HK-2 (cell line): ENCODE results near the gene FAM81A.

ENCODE experiments used
- DNase-seq: peaks from one replicate; pipeline ENCODE4 v3.0.0-alpha.2; 2018; ENCODE audit not compliant: unreplicated experiment

Gene FAM81A

DNA sequence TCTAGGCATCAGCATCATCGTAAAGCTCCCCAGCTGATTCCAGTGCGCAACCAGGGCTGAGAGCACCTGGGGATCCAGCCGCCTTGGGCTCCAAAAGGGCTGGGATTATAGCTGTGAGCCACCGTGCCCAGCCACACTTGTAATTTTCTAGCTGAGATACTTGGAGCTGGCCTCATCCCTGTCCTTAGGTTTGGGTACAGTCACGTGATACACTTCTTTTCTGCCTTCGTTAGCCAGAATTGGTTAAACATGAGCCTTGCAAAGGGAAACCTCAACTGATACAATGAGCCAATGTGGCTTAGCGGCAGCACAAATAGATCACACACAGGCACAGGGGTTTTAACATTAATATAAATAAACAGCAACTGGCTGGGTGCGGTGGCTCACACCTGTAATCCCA, 103.8 kb downstream of the FAM81A start:
- DNase-seq, result no peak

DNA sequence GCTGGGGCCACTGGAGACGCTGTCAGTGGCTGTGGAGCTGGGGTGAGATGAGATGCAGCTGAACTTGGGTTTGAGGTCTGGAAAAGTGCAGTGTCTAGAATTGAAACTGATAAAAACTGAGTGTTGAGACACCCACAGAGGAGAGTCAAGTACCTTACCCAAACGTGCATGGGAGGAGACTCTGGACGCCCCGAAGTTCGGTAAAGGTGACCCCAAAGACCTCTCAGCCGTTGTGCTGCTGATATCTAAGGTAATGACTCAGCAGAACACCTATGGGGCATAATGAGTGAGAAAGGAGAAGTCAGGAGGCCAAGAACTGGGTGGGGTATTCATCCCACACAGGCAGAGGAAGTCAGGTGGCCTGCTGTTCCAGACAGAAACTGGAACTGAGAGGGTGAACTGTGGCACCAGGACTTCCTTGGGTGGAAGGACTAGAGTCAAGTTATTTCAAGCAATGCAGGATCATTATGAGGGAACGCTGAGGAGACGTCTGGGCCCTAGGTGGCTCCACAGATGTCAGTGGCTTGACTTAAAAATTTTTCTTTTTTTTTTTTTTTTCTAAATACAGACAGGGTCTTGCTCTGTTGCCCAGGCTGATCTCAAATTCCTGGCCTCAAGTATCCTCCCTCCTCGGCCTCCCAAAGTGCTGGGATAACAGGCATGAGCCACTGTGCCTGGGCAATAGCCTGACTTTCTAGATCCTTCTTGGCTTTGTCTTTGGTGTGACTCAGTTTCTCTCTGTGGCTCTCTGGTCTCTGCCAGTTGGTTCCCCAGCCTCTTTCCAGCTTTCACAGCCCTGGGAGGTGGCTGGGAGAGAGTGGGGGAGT, 105.9 kb downstream of the FAM81A start:
- no peak for DNase-seq

DNA sequence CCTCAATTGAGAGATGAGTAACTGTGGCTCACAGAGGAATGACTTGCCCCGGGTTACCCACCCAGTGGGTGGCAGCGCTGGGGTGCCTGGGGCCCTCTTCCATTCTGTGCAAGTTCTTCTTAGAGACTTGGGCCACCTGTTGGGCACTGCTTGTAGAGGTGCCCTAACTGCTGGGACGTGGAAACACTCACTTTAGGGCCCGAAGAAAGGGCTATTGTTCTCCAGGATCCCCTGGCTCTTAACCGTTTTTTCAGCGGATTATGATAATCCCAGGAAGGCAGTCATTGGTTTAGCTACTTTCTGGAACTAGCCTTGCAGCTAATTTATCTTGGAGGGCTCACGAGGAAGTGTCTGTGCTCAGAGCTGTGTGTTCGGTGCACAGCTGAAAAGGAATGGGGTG, 107.6 kb downstream of the FAM81A start:
- DNase-seq, result no peak

DNA sequence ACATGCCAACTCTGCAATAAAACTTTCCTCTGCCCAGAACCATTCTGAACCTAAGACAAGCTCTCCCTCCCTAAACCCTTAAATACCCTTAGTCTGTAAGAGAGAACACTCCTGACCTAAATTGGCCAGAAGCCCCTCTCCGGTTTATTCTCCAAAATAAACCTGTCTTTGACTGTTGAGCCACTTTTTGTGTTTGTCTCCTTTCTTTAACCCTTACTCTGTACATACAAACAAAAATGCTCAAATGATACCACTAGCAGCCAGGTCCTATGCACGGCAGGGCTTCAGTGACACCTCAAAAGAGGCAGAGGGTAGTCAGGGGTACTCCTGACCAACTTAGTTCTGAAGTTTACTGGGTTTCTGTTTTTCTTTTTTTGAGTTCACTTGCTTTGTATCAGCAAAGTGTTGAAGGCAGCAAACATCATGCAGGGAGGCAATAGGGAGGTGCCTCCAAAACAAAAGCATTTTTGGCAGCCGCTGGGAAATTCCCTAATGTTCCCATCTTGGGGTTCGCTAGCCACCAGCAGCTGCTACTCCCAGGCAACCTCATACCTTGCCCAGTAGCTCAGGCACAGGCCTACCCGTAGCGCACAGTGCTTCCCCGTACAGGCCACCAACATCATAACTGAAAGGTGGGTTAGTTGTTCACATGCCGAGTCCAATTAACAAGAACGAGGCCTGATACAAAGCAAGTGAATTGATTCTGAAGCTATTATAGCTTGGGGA, 110.7 kb downstream of the FAM81A start:
- DNase-seq, result no peak

DNA sequence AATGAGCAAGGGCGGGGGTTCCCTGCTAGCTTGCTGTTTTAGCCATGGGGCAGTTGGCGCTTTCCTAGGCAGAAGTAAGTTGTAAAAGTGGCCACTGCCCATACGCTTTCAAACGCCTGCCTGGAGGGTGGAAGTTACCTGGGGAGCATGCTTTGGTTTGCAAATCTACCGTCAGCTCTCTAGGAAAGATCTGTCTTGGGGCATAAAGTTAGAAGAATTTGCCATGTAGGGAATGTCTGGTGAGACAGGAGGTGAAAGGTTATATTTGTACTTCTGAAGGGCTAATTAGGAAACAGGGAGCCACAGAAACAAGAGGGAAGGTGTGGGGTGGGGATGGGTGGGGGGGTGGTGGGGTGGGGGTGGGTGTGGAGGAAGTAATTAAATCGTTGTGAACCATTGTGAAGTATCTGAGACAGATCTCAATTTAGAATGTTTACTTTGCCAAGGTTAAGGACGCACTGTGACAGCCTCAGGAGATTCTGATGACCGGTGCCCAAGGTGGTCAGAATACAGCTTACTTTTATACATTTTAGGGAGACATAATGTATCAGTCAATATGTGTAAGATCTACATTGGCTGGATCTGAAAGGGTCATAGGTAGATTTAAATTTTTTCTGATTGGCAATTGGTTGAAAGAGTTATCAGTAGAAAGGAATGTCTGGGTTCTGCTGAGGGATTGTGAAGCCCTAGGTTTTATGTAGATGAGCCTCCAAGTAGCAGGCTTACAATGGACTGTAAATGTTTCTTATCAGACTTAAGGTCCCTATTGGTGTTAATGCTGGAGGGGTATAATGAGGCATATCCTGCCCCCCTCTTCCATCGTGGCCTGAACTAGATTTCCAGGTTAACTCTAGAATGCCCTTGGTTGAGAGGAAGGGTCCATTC, 111.6 kb downstream of the FAM81A start:
- no peak for DNase-seq

DNA sequence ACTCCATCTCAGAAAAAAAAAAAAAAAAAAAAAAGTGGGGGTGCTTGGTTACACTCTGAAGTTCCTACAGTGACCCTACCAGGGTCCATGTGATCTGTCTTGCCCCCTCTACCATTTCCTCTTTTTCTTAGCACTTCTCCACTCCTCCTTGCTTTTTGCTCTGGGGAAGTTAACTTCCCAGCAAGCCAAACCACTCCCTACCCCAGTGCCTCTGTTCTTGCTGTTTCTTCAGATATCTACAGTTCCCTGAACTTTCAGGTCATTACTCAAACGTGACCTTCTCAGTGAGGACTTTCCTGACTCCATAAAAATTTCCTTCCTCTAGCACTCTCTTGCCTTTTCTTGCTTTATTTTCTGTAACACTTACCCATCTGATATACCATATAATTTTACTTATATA, 112.5 kb downstream of the FAM81A start:
- DNase-seq, result no peak

DNA sequence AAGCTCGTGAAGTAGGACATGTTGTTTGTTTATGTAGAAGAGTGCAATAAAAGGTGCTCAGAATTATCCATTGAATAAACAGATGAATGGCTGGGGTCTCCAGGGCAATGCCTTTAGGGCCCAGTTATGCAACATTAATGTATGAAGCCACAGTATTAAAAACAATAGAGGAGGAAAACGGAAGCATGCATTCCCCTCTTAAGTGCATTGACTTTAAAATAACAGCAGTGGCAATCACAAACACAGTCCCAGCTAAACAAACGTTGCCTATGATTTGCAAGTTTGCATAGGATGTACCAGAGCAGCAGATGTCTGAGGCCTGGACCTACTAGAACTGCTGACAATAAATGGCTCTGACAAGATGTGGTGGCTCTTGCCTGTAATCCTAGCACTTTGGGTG, 113.0 kb downstream of the FAM81A start:
- DNase-seq, result no peak

DNA sequence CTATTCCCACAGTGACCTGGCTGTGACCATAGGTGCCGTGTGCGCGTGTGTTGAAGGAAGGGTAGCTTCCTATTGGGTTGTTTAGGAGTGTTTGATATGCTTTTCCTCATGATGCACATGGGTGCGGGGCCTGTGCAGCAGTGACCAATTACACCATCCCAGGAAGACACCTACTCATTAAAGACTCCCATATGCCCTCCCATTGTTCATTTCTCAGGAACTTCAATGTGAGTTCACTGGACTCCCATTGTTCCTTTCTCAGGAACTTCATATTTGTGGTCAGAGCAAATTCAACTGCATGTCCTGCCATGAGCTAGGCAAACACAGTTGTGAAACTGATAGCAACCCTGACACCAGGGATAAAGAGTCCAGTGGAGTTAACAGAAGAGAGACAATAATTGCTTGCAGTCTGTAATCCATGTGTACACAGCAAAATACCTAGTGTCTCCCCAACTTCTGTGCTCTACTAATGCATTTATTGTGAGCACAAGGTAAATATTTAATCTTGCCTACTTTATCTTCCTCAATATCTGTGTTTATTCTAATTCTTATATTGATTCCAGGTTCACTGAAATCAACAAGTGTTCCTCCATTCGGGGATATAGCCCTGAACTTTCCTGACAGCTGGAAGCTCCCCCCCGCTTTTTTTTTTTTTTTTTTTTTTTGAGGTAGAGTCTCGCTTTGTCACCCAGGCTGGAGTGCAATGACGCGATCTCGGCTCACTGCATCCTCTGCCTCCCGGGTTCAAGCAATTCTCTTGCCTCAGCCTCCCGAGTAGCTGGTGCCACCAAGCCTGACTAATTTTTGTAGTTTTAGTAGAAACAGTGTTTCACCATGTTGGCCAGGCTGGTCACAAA, 116.1 kb downstream of the FAM81A start:
- DNase-seq, result no peak

DNA sequence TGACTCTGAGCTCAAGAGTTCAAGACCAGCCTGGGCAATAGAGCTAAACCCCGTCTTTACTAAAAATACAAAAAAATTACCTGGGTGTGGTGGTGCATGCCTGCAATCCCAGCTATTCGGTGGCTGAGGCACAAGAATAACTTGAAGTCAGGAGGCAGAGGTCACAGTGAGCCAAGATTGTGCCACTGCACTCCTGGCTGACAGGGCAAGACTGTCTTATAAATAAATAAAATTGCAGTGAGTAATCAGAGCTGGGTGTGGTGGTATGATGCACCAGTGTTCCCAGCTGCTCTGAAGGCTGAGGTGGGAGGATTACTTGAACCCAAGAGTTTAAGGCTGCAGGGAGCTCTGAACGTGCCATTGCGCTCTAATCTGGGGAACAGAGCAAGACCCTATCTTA, 117.7 kb downstream of the FAM81A start:
- no peak for DNase-seq

DNA sequence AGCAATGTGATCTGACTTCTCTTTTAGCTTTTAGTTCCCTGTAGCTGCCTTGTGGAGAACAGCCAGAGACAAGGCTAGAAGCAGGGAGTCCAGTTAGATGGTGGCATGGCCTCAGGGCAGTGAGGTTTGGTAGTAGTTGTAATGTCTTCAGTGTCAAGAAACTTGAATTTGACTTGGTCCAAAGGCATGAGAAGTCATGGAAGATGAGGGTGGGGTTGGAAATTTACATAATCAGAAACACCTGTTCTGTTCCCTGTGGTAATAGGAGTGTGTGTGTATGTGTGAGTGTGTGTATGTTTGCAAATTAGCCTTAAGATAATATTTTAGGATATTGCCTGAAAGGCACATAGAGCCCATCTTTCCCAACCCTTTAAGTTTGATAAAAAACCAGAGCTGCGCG, 118.4 kb downstream of the FAM81A start:
- DNase-seq, result no peak

DNA sequence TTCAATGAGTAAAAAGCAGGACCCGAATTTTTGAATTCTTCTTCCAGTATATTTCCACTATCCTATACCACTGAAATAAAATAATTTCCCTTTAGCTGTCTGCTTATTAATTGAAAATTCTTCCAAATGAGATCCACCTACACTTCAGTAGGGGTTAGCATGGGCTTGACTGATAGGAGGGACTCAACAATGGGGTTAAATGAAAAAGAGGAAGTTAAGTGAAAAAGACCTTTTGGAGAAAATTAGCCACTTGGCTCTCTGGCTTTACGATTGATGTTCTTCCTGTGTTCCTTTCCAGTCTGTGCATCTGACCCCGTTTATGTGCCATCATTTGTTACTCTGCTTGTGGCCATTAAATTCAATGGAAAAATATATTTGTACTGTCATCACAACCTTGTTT, 119.6 kb downstream of the FAM81A start:
- DNase-seq, result no peak

DNA sequence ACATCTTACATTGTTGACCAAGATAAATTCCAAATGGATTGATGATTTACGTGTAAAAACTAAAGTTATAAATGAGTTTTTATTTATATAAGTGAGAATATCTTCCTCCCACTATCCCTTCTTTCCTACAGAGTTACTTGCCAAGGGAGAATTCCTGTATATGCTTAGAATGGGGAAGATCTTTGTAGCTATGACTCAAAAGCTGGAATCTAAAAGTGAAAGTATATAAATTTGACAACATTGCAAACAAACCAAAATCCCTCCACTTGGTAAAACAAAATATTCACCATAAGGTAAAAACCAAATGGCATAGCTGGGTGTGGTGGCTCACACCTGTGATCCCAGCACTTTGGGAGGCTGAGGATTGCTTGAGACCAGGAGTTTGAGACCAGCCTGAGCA, 120.9 kb downstream of the FAM81A start:
- DNase-seq, result no peak

DNA sequence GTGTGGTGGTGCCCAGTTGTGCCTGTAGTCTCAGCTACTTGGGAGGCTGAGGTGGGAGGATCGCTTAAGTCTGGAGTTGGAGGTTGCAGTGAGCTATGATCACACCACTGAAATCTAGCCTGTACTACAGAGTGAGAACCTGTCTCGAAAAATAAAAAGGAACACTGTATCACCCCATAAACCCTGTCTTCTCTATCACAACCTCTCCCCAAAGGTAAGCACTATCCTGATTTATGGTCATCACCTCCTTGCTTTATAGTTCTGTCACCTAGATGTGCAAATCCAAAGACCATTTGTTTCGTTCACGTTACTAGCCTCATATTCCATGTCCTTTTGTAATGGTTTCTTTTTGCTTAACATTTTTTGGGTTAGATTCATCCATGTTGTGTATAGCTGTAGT, 123.6 kb downstream of the FAM81A start:
- DNase-seq, result no peak

DNA sequence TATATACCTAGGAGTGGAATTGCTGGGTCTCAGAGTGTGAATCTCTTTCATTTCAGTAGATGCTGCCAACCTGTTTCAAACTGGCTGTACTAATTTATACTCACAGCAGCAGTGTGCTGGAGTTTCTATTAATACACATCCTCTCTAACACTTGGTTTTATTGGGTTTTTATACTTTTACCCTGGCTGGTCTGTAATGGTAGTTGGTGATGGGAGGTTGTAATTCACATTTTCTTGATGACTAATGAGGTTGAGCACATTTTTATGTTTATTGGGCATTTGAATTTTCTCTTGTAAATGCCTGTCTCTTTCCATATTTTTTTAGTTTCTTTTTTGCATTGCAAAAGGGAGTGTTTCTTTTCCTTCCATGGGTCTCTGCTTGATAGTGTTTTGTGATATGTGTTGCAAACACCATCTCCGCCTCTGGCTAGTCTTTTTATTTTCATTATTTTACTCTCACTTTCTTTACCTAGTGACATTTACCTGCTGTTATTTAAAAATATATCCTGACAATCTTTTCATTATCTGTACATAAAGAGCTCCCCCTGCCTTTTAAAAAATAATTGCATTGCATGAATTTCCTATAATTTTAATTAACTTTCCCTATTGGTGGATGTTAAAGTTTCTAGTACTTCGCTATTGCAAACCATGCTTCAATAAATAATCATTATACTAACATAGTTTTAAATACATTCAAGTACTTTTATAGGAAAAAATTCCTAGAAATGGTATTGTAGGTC, 124.6 kb downstream of the FAM81A start:
- no peak for DNase-seq

DNA sequence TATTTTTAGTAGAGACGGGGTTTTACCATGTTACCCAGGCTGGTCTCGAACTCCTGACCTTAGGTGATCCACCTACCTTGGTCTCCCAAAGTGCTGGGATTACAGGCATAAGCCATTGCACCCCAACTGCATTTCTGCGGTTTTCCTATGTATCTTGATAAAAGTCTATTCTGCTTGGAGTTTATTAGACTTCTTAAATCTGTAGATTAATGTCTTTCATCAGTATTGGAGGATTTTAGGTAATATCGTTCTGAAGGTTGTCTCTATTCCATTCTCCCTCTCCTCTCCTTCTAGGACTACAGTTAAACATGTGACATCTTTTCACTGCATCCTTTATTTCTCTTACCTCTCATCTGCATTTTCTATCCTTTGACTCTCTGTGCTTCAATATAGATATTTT, 127.3 kb downstream of the FAM81A start:
- no peak for DNase-seq

DNA sequence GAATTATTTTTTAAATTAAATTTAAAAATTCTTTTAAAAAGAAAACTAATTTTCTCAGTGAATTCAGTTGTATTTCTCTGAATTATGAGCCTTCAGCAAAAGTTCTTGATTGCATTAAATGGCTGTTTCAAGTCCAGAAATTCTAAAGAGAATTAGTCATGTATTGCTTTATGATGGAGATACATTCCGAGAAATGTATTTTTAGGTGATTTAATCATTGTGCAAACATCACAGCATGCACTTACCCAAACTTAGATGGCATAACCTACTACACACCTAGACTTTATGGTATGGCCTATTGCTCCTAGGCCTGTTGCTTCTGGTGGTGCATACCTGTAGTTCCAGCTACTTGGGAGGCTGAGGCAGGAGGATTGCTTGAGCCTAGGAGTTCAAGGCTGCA, 129.3 kb downstream of the FAM81A start:
- no peak for DNase-seq

DNA sequence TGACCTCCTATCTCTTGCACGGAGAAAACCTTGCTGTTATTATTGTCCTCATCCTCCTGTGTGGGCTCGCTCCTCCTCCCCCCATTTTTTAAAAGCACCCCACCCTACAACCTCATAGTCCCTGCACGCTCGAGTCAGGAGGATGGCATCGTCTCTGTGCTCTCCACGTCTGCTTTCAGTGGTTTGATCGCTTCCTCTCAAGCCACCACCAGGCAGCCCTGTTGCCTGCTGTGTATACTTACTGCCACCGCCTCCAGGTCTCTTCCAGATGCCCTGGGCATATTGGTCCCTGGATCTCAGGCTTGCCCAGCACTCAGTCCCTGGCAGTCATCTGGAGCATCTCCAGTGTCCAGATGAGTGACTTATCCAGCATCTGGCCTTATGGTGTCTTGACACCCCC, 131.5 kb downstream of the FAM81A start:
- no peak for DNase-seq

DNA sequence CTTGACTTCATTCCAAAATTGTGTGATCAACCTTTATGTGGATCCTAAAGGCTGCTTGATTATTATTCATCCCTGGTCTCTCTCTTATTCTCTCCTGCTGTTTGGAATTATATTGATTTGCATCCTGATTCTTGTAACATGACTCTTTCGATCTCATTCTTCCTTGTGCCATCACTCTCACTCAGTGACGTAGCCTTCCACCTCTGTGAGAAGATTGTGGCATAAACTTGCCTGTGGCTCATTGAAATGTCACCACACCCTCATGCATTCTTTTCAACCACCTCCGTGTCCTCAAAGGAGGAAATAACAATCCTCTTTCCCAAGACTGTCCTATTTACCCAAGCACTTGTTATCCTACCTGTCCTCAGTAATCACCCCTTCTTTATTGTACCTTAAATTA, 132.3 kb downstream of the FAM81A start:
- no peak for DNase-seq

DNA sequence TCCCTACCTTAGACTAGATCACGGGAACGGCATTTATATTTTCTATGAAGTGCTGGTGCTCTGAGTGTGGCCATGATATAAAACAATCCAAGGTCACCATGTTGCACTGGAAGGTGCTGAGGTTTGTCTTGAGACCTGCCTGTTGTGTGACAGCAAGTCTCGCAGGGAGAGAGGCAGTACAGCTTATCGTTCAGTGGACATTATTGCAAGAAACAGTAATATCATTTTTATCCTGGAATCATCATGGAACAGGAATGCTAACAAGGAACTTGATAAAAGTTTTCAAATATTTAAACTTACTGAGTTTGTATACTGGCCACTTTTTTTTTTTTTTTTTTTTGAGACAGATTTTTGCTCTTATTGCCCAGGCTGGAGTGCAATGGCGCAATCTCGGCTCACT, 133.6 kb downstream of the FAM81A start:
- no peak for DNase-seq
